HG02571 (cell line): ENCODE data around the gene CYTH1.
"Not testable (repeated sequence)": the region's sequence is repeated elsewhere in the genome, so short reads cannot be mapped to it uniquely, and the experiment has no call there.

Source experiments
- ATAC-seq: cut with Tn5 transposase; IDR thresholded peaks from one replicate; pipeline ENCODE4 v1.9.1; 2021; ENCODE audit warnings: mild to moderate bottlenecking, moderate library complexity; ENCODE audit not compliant: unreplicated experiment

Gene CYTH1

DNA sequence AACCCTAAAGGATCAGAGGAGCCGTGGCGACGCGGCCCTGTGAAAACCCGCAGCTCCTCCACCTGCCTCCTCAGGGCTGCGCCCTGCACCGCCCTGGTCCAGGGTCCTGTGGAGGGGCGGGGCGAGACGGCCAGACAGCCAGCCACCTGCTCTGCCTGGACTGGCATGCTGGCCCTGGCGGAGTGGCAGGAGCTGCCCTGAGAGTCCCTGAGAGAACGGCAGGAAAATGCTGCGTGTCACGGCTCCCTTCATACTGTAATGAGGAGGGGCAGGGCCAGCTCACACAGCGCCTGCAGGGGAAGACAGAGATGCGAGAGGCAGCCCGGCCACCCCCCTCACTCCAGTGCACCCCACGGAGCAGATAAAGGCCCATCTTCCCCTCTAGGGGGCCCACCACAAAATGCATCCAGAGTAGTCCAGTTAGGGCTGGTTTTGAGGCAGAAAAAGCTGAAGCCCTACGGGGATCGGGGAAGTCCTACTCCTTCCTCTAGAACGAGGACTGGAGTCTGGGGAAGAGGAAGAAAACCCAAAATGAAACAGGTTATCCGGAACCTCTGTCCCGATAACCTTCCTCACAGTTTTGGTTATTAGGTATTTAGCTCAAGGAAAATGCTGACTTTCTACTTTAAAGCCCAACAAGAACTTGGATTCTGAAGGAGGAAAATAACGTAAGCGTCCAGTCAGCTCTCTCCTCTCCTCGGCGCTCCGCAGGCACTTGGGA lies 107.3 kb downstream of the CYTH1 start:
- ATAC-seq = no peak

- ATAC-seq = no peak
Measured at GRCh38 chr17:78674156-78674555, 107.9 kb downstream of the CYTH1 start.

DNA sequence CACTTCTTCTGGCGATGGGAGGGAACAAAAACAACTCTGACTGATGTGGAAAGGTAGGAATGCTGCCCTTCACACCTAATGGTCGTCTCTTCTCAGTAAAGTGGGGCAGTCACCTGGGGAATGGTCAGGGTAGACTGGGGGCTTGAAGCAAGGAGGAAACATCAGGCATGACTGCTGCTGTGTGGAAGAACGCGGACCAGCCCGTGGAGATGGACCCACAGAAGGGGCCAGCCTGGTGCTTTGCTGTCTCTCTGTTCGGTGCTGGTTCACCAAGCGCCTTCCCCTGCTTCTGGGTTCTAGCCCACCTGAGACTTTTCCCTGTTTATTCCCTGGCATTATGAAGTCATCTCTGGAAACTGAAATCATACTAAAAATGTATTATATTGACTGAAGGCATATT lies 108.7 kb downstream of the CYTH1 start:
- ATAC-seq = no peak

DNA sequence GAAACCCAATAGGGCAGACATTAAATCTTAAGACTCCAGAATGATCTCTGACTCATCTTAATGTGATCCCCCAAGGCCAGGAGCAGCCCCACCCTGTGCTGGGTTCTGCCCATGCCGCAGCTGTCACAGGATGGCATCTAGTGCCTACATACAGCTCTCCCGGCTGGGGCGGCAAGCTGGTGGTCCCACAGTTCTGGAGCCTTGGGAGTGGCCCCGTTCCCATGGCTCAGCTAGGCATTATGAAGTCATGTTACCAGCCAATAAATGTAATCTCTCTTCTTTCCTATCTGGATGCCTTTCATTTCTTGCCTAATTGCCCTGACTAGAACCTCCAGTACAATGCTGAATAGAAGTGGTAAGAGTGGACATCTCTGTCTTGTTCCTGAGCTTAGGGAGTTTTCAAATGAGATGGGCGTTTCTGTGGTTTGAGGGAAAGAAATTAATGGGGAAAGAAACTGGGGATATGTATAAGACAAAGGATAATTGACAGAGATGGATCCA lies 109.2 kb downstream of the CYTH1 start:
- no peak for ATAC-seq

GRCh38 chr17:78672005-78672404 lies 110.1 kb downstream of the CYTH1 start:
- ATAC-seq = no peak

DNA sequence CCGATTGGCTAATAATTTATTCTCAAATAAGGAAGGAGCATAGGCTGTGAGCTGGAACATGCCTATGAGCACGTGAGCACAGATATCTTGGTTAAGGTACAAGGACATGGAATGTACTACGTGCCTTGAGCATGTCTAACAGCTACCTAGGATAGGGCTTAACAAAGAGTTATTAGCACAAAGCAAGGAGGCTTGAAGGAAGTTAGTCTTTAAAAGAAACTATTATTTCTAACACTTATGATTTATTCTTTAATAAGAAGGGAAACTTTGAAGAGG lies 110.4 kb downstream of the CYTH1 start:
- ATAC-seq = not testable (repeated sequence)

- no peak for ATAC-seq
Measured at GRCh38 chr17:78670850-78671725, 111.0 kb downstream of the CYTH1 start.

DNA sequence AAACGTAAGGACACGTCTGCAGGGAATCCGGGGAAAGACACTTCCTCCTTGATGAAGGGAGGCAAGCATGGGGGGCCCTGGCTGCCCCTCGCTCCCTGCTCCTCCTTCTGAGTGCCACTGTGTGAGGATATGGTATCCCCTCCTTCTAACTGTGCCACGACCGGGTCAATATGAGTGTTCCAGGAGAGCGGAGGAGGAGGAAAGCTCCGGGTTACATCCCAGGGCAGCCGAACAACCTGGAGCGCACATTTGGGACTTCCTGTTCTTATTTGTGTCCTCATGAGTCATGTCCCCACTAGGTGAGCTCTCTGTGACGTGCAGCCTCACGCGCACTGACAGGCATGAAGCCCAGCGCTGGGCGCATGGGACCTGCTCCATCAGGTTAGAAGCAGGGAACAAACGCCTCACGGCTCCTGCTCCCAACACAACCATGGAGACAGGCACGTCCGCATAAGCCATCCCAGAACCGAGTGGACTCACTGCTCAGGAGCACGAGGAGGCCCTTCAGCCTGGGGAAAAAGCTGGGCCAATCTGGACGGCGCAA lies 112.0 kb downstream of the CYTH1 start:
- ATAC-seq = no peak

- no peak for ATAC-seq
Measured at GRCh38 chr17:78669256-78669974, 112.7 kb downstream of the CYTH1 start.

DNA sequence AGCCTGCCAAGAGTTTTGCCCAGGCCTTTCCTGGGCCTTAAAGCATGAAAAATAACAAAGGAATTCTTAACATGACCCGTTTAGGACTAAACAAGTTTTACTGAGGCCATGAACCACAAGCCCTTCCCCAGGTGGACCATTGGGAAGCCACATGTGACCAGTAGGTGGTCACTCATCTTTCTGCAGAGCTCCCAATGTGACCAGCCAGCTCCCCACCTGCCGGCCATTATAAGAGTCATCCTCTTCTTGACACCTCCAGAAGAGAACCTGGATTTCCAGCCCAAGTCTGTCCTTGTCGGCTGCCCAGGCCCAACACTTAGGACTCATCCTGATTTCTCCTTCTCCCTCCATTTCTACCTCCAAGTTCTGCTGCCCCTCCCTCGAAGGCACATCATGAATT lies 113.2 kb downstream of the CYTH1 start:
- ATAC-seq = no peak

DNA sequence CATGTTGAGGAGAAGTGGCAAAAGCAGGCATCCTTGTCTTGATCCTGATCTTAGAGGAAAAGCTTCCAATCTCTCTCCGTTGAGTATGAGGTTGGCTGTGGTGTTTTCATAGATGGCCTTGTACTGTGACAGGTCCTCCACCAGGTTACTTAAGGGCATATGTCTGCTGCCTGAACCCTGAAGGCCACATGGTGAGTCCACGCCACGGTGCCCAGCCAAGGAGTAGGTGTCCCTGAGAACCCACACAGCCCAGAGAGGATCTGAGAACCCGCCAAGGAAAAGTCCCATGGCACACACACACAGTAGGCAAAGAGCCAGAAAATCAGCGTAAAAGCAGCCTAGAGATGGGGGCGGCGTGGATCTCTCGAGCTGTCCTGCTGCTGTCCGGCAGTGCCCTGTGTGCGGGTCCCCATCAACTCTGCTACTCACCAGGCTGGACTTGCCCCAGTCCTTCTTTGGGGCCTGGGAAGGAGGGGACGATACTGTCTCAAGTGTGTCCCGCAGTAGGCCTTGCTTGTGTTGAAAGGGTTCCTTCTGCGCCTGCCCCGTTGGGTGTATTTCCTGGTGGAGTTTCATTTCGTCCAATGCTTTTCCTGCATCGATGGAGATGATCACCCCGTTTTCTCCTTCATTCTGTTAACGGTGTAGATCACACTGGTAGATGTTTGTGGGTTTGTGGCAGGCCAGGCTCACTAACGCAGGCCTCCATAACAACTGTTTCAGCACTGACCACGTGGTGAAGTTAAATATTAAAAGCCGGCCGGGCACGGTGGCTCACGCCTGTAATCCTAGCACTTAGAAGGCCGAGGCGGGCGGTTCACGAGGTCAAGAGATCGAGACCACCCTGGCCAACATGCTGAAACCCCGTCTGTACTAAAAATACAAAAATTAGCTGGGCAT lies 114.1 kb downstream of the CYTH1 start:
- no peak for ATAC-seq

- ATAC-seq = no peak
Measured at GRCh38 chr17:78667091-78667490, 115.0 kb downstream of the CYTH1 start.

DNA sequence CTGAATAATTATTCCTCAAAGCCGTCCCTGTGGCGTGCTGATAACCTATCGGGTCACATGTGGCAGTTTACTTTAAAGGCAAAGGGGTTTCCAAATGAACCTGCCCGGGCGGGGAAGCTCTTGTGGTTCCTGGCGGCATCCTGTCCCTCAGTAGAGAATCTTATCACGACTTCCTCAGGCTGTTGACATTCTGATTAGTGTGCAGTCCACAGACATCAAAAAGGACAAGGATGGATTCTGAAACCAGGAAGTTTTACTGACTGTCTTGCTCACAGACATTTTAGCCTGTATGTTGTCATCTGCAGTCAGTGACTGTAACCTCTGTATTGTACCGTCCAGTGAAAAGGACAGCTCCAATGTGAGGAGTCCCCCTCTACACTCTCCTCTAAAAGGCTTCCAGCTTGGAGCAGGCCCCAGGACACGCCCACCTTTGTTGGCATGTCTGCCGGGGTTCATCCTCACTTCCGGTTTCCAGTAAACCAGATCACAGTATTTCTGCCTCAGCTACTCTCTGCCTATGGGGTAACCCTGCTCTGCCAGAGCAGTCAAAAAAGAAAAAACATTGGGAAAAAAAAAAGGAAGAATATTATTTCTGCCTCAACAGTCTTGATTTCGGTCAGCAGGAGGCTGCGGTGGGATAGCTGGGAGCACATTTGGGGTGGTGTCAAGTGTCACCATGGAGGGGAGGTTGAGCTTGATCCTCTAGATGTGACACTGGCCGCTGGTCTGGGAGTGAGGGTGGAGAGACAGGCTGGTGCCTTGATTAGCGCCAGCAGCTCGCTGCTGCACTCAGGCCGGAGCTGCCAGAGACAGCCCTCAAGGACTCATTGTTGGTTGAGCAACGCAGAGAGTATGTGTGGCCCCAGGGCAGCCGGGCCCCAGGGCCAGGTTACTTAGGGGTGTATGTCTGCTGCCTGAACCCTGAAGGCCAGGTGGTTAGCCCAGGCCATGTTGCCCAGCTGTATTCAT lies 115.8 kb downstream of the CYTH1 start:
- no peak for ATAC-seq

- ATAC-seq = no peak
Measured at GRCh38 chr17:78665387-78665951, 116.6 kb downstream of the CYTH1 start.

- ATAC-seq = no peak
Measured at GRCh38 chr17:78664476-78665386, 117.3 kb downstream of the CYTH1 start.

GRCh38 chr17:78661093-78661770 lies 120.8 kb downstream of the CYTH1 start:
- no peak for ATAC-seq

DNA sequence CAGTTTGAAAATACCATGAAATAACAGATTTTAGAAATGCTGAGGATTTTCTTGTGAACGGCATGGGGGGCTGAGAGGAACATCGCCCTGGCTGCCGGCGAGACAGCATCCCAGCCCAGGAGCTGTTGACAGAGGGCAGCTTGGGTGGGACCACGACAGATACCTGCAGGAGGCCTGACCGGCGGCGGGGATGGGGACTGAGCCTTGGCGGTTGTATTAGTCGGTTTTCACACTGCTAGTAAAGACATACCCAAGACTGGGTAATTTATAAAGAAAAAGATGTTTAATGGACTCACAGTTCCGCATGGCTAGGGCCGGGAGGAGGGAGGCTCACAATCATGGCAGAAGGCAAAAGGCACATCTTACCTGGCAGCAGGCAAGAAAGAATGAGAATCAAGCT lies 122.5 kb downstream of the CYTH1 start:
- ATAC-seq = no peak
